Right lobe of liver (tissue), 6 donors: ENCODE results near the gene FUT2. TPM values are rescaled to one million over a fixed set of nuclear protein-coding genes. Genes with fewer than 3 reads are reported as not detected.
"Not testable (repeated sequence)": the region's sequence is repeated elsewhere in the genome, so short reads cannot be mapped to it uniquely, and the experiment has no call there.

ENCODE experiments used
- ATAC-seq, 4 donors: fragments of 200-7000 bp; cut with Tn5 transposase; one replicate each; pipeline ENCODE4 v1.9.1; 2020; ENCODE audit warnings: mild to moderate bottlenecking in 4 of 4, moderate library complexity in 4 of 4
- DNase-seq, 3 donors: peaks; one replicate each; pipeline ENCODE4 v3.0.0-alpha.2; 2020
- H3K27ac ChIP-seq, 3 donors: fragments of 200-600 bp; one replicate each; pipeline ENCODE4 v1.8.0; 2022
- H3K27me3 ChIP-seq, 2 donors: fragments of 200-600 bp; one replicate each; pipeline ENCODE4 v1.8.0; 2022
- H3K36me3 ChIP-seq, 4 donors: fragments of 200-600 bp; sonication (generic) in 1 of 4; one replicate each; pipeline versions ENCODE4 v1.5.1 to v1.8.0; 2017 to 2022; ENCODE audit warnings: control low read depth in 1 of 4
- H3K4me1 ChIP-seq, 4 donors: fragments of 200-600 bp; sonication (generic) in 1 of 4; one replicate each; pipeline versions ENCODE4 v1.5.1 to v1.8.0; 2017 to 2022; ENCODE audit warnings: control low read depth in 1 of 4
- H3K4me3 ChIP-seq, 3 donors: fragments of 200-600 bp; one replicate each; pipeline ENCODE4 v1.8.0; 2022
- H3K9me3 ChIP-seq, 4 donors: fragments of 200-600 bp; sonication (generic) in 1 of 4; one replicate each; pipeline versions ENCODE4 v1.5.1 to v1.8.0; 2017 to 2022; ENCODE audit warnings: control low read depth in 1 of 4
- CTCF ChIP-seq, 4 donors: fragments of 200-600 bp in 3 of 4; fragments of 450-650 bp in 1 of 4; IDR thresholded peaks; one replicate each; pipeline versions ENCODE4 v1.5.1 to v1.8.0; 2016 to 2022; ENCODE audit warnings: antibody characterized with exemption in 4 of 4, mild to moderate bottlenecking in 2 of 4
- POLR2A ChIP-seq: fragments of 450-650 bp; IDR thresholded peaks from one replicate; pipeline ENCODE4 v1.6.1; 2017; ENCODE audit warnings: antibody characterized with exemption, mild to moderate bottlenecking
- WGBS: methylation state at CpG from one replicate; pipeline ENCODE4 v1.1.6; 2018; ENCODE audit warnings: low coverage, low lambda C conversion rate; ENCODE audit not compliant: insufficient coverage; ENCODE audit errors: missing lambda C conversion rate; 5-methylcytosine and 5-hydroxymethylcytosine counted together
- intact Hi-C, 2 donors: fragments of 100-400 bp; cut with DNase I; formaldehyde crosslinking; loops; one replicate each; pipeline versions ENCODE4 v1.11.2 to v1.14.1; 2022
- total RNA-seq, 6 experiments: library from RNA; depleted of rRNA in 2 of 6; stranded (reverse); fragments of >200 nt in 2 of 6; fragmentation: NEBNext Ultra II Directional in 3 of 6; extraction: Animal tissue kit (Norgen Biotek cat#: 25700) in 3 of 6; gene quantifications; one replicate each; pipeline versions ENCODE4 v1.1.0 to v1.2.4, GENCODE V29; 2016 to 2023
- donor health status: DM: no; HTN: yes; CAD: no.
- donor health status: DM: no; HTN: no; CAD: no.
- donor health status: DM: no; HTN: no; CAD: no.
- donor health status: DM: no; HTN: yes; CAD: no.
- donor health status: DM: no; HTN: yes; CAD: no.

Gene FUT2
- total RNA-seq, 6 experiments from 2014 or later, result 2.6 TPM; not detected in 5

DNA sequence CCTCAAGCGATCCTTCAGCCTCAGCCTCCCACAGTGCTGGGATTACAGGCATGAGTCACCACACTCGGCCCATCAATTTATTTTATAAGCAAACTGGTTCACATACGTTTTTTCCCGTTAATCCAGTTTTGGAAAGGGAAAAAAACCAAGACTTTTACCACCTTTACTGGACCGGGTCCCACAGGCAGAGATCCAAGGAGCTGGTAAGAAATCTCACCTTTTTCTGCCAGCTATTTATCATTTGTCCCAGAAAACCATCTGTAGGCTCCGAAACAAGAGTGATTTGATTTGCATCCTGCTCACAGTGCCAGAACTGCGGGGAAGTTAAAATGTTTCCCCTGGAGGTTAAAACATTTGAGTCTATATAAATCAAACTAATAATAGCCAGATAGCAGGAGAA is 6.3 kb upstream of the FUT2 start:
- intact Hi-C loops, result loop anchor here in 1 of 2 donors (10.0 kb wide), 1 partner anchor 155 kb away; no protein-coding TSS in a partner anchor
- H3K27me3 ChIP-seq, result no peaks in the 10 kb centered on the region
- peaks cover 0 to 5% (median 1%) of the 10 kb centered on the region in 4 donors for H3K4me1 ChIP-seq
- no peak overlapping the region for H3K27ac ChIP-seq
- no peak for ATAC-seq
- no peaks in the 10 kb centered on the region for H3K36me3 ChIP-seq
- DNase-seq, result no peak
- H3K9me3 ChIP-seq, result no peaks in the 10 kb centered on the region
- H3K4me3 ChIP-seq, result no peak overlapping the region
- TF ChIP-seq CTCF (IDR thresholded peaks at IDR 0.05) (no peak), POLR2A (no peak)
- 79% methylated on average over 7 of the region's 7 CpGs for WGBS

GRCh38 chr19:48693629-48694028 is 2.1 kb upstream of the FUT2 start:
- WGBS, result 80% methylated on average over 6 of the region's 9 CpGs
- H3K27me3 ChIP-seq, H3K4me3 ChIP-seq, H3K4me1 ChIP-seq, H3K9me3 ChIP-seq, intact Hi-C loops, H3K27ac ChIP-seq, DNase-seq, H3K36me3 ChIP-seq, ATAC-seq: not testable (repeated sequence)

- Histone ChIP-seq H3K4me3 (peak overlapping the region in 1 of 3 donors; percentile 8), H3K36me3 (no peaks in the 10 kb centered on the region), H3K4me1 (no peaks in the 10 kb centered on the region), H3K27ac (no peak overlapping the region), H3K9me3 (no peaks in the 10 kb centered on the region), H3K27me3 (no peaks in the 10 kb centered on the region)
- 14% methylated on average over 29 of the region's 34 CpGs for WGBS
- peak; percentile 42 to 57 (median 50) for ATAC-seq
- TF ChIP-seq CTCF (IDR thresholded peaks at IDR 0.05), result no peak
- intact Hi-C loops, result no loop called here
- no peak for DNase-seq
Observed at GRCh38 chr19:48696353-48697010, 711 bp downstream of the FUT2 start.

- Histone ChIP-seq H3K27me3 (no peaks in the 10 kb centered on the region), H3K36me3 (no peaks in the 10 kb centered on the region), H3K4me1 (no peaks in the 10 kb centered on the region), H3K27ac (no peak overlapping the region), H3K9me3 (no peaks in the 10 kb centered on the region), H3K4me3 (no peak overlapping the region)
- WGBS, result 69% methylated on average over 3 of the region's 4 CpGs
- DNase-seq (no peak), ATAC-seq (peak; percentile 21 to 60 (median 49))
- TF ChIP-seq POLR2A, result no peak
- no peak for TF ChIP-seq CTCF (IDR thresholded peaks at IDR 0.05)
- intact Hi-C loops, result no loop called here
Observed at GRCh38 chr19:48698046-48698445, 2.3 kb downstream of the FUT2 start.

- Histone ChIP-seq H3K27me3 (no peaks in the 10 kb centered on the region), H3K36me3 (no peaks in the 10 kb centered on the region), H3K4me1 (no peaks in the 10 kb centered on the region), H3K4me3 (no peak overlapping the region), H3K27ac (no peak overlapping the region), H3K9me3 (no peaks in the 10 kb centered on the region)
- ATAC-seq, result no peak
- 95% methylated on average over 13 of the region's 13 CpGs for WGBS
- TF ChIP-seq CTCF (IDR thresholded peaks at IDR 0.05) (no peak), POLR2A (no peak)
- DNase-seq, result no peak
- intact Hi-C loops, result no loop called here
Observed at GRCh38 chr19:48702701-48703100, 6.9 kb downstream of the FUT2 start.
